CD4-positive, alpha-beta memory T cell (primary cell): ENCODE measurements around the gene RTP1. TPM values are rescaled to one million over a fixed set of nuclear protein-coding genes. Genes with fewer than 3 reads are reported as not detected.
"Not testable (repeated sequence)": the region's sequence is repeated elsewhere in the genome, so short reads cannot be mapped to it uniquely, and the experiment has no call there.

Experiments used
- CTCF ChIA-PET: fragments of 350-600 bp; sonication (Branson Sonifier 250); formaldehyde crosslinking; loops from one replicate; lab custom pipeline; 2021; ENCODE audit warnings: inconsistent platforms; ENCODE audit not compliant: partially characterized antibody; lab: Charles Lee
- POLR2A ChIA-PET: fragments of 350-600 bp; sonication (Branson Sonifier 250); formaldehyde crosslinking; loops from one replicate; lab custom pipeline; 2021; ENCODE audit not compliant: partially characterized antibody; lab: Charles Lee
- DNase-seq, 5 donors: peaks; one replicate each; pipeline versions ENCODE4 v3.0.0 to v3.0.0-alpha.2; 2020 to 2022; ENCODE audit warnings: mixed read lengths in 1 of 5
- H3K27ac ChIP-seq: one replicate; pipeline ENCODE4 v1.7.0; 2013; ENCODE audit warnings: low read depth, low read length
- H3K27me3 ChIP-seq: 2 replicates; pipeline ENCODE4 v1.7.0; 2013; ENCODE audit warnings: mild to moderate bottlenecking, low read length, moderate library complexity; ENCODE audit not compliant: insufficient read depth
- H3K36me3 ChIP-seq: 2 replicates; pipeline ENCODE4 v1.7.0; 2013; ENCODE audit warnings: mild to moderate bottlenecking, low read length, moderate library complexity; ENCODE audit not compliant: insufficient read depth
- H3K4me1 ChIP-seq: 2 replicates; pipeline ENCODE4 v1.7.0; 2013; ENCODE audit warnings: mild to moderate bottlenecking, low read length, moderate library complexity; ENCODE audit not compliant: insufficient read depth
- H3K4me3 ChIP-seq, 2 donors: one replicate each; pipeline ENCODE4 v1.7.0; 2013; ENCODE audit warnings: low read length in 2 of 2, mild to moderate bottlenecking in 1 of 2
- H3K9me3 ChIP-seq, 2 donors: one replicate each; pipeline ENCODE4 v1.7.0; 2013; ENCODE audit warnings: low read length in 2 of 2, control low read depth in 1 of 2; ENCODE audit not compliant: control insufficient read depth in 1 of 2
- H3K27ac Mint-ChIP-seq, 7 donors: one replicate each; pipeline ENCODE4 v1.8.0; 2020 to 2021; ENCODE audit warnings: mixed read lengths in 7 of 7, mild to moderate bottlenecking in 6 of 7, inconsistent platforms in 3 of 7, moderate library complexity in 3 of 7
- H3K27me3 Mint-ChIP-seq, 2 donors: one replicate each; pipeline ENCODE4 v1.8.0; 2020 to 2021; ENCODE audit warnings: mixed read lengths in 2 of 2
- H3K36me3 Mint-ChIP-seq, 2 donors: one replicate each; pipeline ENCODE4 v1.8.0; 2020 to 2021; ENCODE audit warnings: mixed read lengths in 2 of 2, inconsistent platforms in 1 of 2, mild to moderate bottlenecking in 1 of 2
- H3K4me1 Mint-ChIP-seq, 4 donors: one replicate each; pipeline ENCODE4 v1.8.0; 2020 to 2021; ENCODE audit warnings: mixed read lengths in 4 of 4, mild to moderate bottlenecking in 1 of 4
- H3K4me3 Mint-ChIP-seq, 8 donors: one replicate each; pipeline ENCODE4 v1.8.0; 2020 to 2021; ENCODE audit warnings: mixed read lengths in 8 of 8, mild to moderate bottlenecking in 7 of 8, moderate library complexity in 6 of 8, inconsistent platforms in 3 of 8
- H3K9me3 Mint-ChIP-seq, 8 donors: one replicate each; pipeline ENCODE4 v1.8.0; 2020 to 2021; ENCODE audit warnings: mixed read lengths in 8 of 8, mild to moderate bottlenecking in 5 of 8, inconsistent platforms in 3 of 8, moderate library complexity in 1 of 8
- intact Hi-C: fragments of 100-400 bp; cut with micrococcal nuclease; formaldehyde crosslinking; loops from one replicate; pipeline ENCODE4 v1.15.1; 2023
- polyA plus RNA-seq, 2 donors: library from polyadenylated mRNA; unstranded; fragments of 300-500 nt; fragmentation: Illumina TruSeq; gene quantifications; one replicate each; pipeline ENCODE4 v1.2.3, GENCODE V29; 2021
- total RNA-seq, 2 experiments: library from RNA; stranded (reverse); gene quantifications; one replicate each; pipeline ENCODE4 v1.2.3, GENCODE V29; 2021

RTP1 gene
- total and polyA plus RNA-seq, 4 experiments from 2014 or later: not detected

DNA sequence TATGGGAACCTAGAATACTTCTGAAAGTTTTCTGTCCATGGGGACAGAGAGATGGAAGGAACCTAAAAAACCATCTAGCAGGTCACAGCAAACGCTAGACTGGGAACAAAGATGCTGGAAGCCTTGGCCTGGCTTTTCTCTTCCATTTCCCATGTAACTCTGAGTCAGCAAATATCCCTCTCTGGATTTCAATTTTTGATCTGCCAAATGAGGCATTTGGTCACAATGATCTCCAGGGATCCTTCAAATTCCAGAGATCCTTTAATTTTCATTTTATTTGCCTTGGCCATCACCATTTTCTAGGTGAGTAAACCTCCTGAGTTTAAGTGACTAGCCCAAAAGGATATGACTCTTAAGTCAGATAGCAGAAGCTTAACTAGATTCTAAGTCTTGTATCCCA, 39.7 kb downstream of the RTP1 start:
- Mint-ChIP-seq H3K36me3 (no peaks in the 10 kb centered on the region), H3K4me1 (no peaks in the 10 kb centered on the region), H3K9me3 (peaks cover 0 to 5% (median 2%) of the 10 kb centered on the region in 8 donors), H3K4me3 (no peak overlapping the region), H3K27me3 (no peaks in the 10 kb centered on the region), H3K27ac (no peak overlapping the region)
- no peak for DNase-seq
- H3K36me3 ChIP-seq: no peaks in the 10 kb centered on the region
- no peaks in the 10 kb centered on the region for H3K27me3 ChIP-seq
- CTCF ChIA-PET: interaction anchor here (1.7 kb wide), 1 partner anchor 19 kb away, joined by 3 read pairs; no protein-coding TSS in a partner anchor
- intact Hi-C loops: no loop called here
- no peaks in the 10 kb centered on the region for H3K9me3 ChIP-seq
- H3K4me1 ChIP-seq: no peaks in the 10 kb centered on the region
- no peak overlapping the region for H3K4me3 ChIP-seq
- H3K27ac ChIP-seq: no peak overlapping the region
- POLR2A ChIA-PET: no interaction called here

DNA sequence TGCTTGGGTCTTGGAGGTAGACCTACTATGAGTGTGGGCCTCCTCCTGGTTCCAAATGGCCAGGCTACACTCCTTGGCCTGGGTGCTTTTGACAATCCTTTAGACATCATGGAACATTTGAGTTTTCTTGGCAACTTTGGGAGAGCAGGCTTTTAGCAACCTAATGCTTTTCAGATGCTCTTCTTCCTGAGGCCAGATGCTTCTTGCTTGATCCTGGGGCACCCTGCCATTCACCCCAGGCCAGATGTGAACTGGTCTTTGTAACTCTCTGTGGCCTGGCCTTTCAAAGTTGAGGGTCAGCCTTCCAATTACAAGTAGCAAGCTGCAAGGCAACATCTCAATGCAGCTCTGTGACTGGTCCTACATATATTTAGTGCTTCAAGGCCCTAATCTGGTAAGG, 40.5 kb downstream of the RTP1 start:
- Mint-ChIP-seq H3K27ac (no peak overlapping the region), H3K27me3 (no peaks in the 10 kb centered on the region), H3K4me3 (no peak overlapping the region), H3K9me3 (peaks cover 0 to 5% (median 2%) of the 10 kb centered on the region in 8 donors), H3K4me1 (no peaks in the 10 kb centered on the region), H3K36me3 (no peaks in the 10 kb centered on the region)
- ChIA-PET POLR2A (no interaction called here), CTCF (no interaction called here)
- H3K27ac ChIP-seq: no peak overlapping the region
- no peaks in the 10 kb centered on the region for H3K36me3 ChIP-seq
- intact Hi-C loops: no loop called here
- no peaks in the 10 kb centered on the region for H3K4me1 ChIP-seq
- no peaks in the 10 kb centered on the region for H3K27me3 ChIP-seq
- DNase-seq: no peak
- no peak overlapping the region for H3K4me3 ChIP-seq
- H3K9me3 ChIP-seq: no peaks in the 10 kb centered on the region

- Mint-ChIP-seq H3K27ac (no peak overlapping the region), H3K36me3 (no peaks in the 10 kb centered on the region), H3K27me3 (no peaks in the 10 kb centered on the region), H3K9me3 (peaks cover 0 to 5% (median 2%) of the 10 kb centered on the region in 8 donors), H3K4me3 (no peak overlapping the region), H3K4me1 (no peaks in the 10 kb centered on the region)
- ChIA-PET CTCF (no interaction called here), POLR2A (no interaction called here)
- DNase-seq: no peak
- no peaks in the 10 kb centered on the region for H3K9me3 ChIP-seq
- no peaks in the 10 kb centered on the region for H3K4me1 ChIP-seq
- no peaks in the 10 kb centered on the region for H3K27me3 ChIP-seq
- no peaks in the 10 kb centered on the region for H3K36me3 ChIP-seq
- H3K4me3 ChIP-seq: no peak overlapping the region
- H3K27ac ChIP-seq: no peak overlapping the region
- intact Hi-C loops: no loop called here
Measured at GRCh38 chr3:187238239-187238638, 41.0 kb downstream of the RTP1 start.

- H3K36me3 Mint-ChIP-seq, H3K4me1 ChIP-seq, H3K9me3 ChIP-seq, H3K4me3 Mint-ChIP-seq, H3K4me3 ChIP-seq, DNase-seq, H3K27ac ChIP-seq, H3K36me3 ChIP-seq, POLR2A ChIA-PET, H3K27me3 Mint-ChIP-seq, H3K27ac Mint-ChIP-seq, H3K27me3 ChIP-seq, intact Hi-C loops, H3K4me1 Mint-ChIP-seq, H3K9me3 Mint-ChIP-seq, CTCF ChIA-PET: not testable (repeated sequence)
Measured at GRCh38 chr3:187238835-187239234, 41.5 kb downstream of the RTP1 start.

- Mint-ChIP-seq H3K4me3 (no peak overlapping the region), H3K27me3 (peaks cover 0 to 2% of the 10 kb centered on the region in 2 donors), H3K4me1 (peaks cover 5 to 10% (median 5%) of the 10 kb centered on the region in 4 donors), H3K9me3 (peaks cover 0 to 5% (median 2%) of the 10 kb centered on the region in 8 donors), H3K36me3 (no peaks in the 10 kb centered on the region), H3K27ac (no peak overlapping the region)
- H3K27me3 ChIP-seq: no peaks in the 10 kb centered on the region
- CTCF ChIA-PET: no interaction called here
- intact Hi-C loops: no loop called here
- peaks cover 7% of the 10 kb centered on the region for H3K4me1 ChIP-seq
- POLR2A ChIA-PET: no interaction called here
- DNase-seq: no peak
- no peak overlapping the region for H3K4me3 ChIP-seq
- H3K27ac ChIP-seq: no peak overlapping the region
- H3K36me3 ChIP-seq: no peaks in the 10 kb centered on the region
- no peaks in the 10 kb centered on the region for H3K9me3 ChIP-seq
Measured at GRCh38 chr3:187242435-187242834, 45.1 kb downstream of the RTP1 start.

- intact Hi-C loops: no loop called here
- Histone ChIP-seq H3K36me3 (no peaks in the 10 kb centered on the region), H3K4me3 (no peak overlapping the region), H3K27me3 (no peaks in the 10 kb centered on the region), H3K4me1 (peaks cover 11% of the 10 kb centered on the region), H3K9me3 (no peaks in the 10 kb centered on the region), H3K27ac (no peak overlapping the region)
- H3K27me3 Mint-ChIP-seq: peaks cover 0 to 2% of the 10 kb centered on the region in 2 donors
- no peaks in the 10 kb centered on the region for H3K36me3 Mint-ChIP-seq
- no peak overlapping the region for H3K27ac Mint-ChIP-seq
- H3K4me3 Mint-ChIP-seq: no peak overlapping the region
- peaks cover 0 to 5% (median 2%) of the 10 kb centered on the region in 8 donors for H3K9me3 Mint-ChIP-seq
- ChIA-PET POLR2A (no interaction called here), CTCF (no interaction called here)
- no peak for DNase-seq
- H3K4me1 Mint-ChIP-seq: peaks cover 6 to 15% (median 9%) of the 10 kb centered on the region in 4 donors
Measured at GRCh38 chr3:187242900-187243299, 45.6 kb downstream of the RTP1 start.

DNA sequence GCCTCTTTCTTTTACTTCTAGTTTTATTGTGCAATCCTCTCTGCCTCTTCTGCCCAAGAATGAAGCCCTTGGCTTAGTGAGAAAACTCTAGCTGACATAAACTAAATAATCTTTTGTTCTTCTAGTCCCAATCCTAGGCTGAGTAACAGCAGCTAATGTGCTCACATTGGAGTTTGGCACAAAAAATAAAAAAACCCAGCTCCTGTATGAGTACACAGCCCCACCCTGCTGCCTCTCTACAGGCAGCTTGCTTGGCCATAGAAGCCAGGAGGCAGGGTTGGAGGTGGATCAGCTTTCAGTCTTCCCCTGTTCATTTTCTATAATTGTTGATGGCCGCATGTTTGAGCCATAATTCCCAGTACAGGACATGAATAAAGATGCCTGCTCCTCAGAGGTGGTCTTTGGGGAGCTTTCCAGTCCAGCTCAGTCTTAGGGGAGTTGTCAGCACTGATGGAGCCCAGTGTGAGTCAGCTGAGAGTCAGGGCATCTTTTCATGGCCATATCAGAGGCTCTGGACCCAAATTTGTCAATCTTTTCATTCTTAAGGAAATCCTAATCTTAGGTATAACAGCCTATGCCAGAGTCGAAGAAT, 46.7 kb downstream of the RTP1 start:
- peaks cover 11% of the 10 kb centered on the region for H3K4me1 ChIP-seq
- Mint-ChIP-seq H3K27ac (no peak overlapping the region), H3K4me1 (peaks cover 6 to 17% (median 14%) of the 10 kb centered on the region in 4 donors), H3K9me3 (peaks cover 0 to 5% (median 2%) of the 10 kb centered on the region in 8 donors), H3K4me3 (no peak overlapping the region), H3K36me3 (no peaks in the 10 kb centered on the region), H3K27me3 (peaks cover 0 to 2% of the 10 kb centered on the region in 2 donors)
- no peak overlapping the region for H3K27ac ChIP-seq
- no peaks in the 10 kb centered on the region for H3K36me3 ChIP-seq
- no peak for DNase-seq
- no peaks in the 10 kb centered on the region for H3K27me3 ChIP-seq
- H3K4me3 ChIP-seq: no peak overlapping the region
- no peaks in the 10 kb centered on the region for H3K9me3 ChIP-seq
- intact Hi-C loops: no loop called here
- ChIA-PET POLR2A (no interaction called here), CTCF (no interaction called here)
